ENCODE results near the gene IGFBP7.

Gene IGFBP7

DNA sequence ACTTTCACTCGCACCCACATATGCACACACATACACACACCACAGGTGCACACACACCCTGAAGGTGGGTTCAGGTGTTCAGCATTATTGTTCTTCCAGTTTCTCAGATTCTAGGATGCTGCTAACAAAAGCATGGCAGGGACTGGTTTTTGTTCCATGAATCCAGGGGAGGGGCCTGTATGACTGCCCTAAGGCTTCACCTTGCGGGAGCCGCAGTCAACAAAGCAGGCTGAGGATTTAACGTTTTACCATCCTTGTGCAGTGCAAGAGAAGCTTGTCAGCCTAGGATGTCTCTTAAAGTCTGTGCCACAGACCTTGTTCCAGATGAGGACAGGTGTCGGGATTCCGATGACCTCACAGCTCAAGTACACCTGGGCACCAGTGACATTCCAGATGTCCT is 69.7 kb downstream of the IGFBP7 start:
- DNase-seq (ENCODE audit: low read depth in 2 of 2): no peak

DNA sequence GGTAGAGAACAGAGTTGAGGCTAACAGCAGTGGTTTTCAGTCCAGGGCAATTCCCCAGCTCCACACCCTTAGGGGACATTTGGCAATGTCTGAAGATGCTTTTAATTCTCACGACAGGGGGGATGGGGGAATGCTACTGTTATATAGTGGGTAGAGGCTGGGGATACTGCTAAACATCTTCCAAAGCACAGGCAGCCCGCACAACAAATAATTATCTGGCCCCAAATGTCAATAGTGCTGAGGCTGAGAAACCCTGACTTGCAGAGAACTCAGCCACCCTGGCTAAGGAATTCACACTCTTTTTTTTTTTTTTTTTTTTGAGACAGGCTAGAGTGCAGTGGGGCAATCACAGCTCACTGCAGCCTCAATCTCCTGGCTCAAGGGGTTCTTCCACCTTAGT is 70.8 kb downstream of the IGFBP7 start:
- no peak for DNase-seq (ENCODE audit: low read depth in 2 of 2)

DNA sequence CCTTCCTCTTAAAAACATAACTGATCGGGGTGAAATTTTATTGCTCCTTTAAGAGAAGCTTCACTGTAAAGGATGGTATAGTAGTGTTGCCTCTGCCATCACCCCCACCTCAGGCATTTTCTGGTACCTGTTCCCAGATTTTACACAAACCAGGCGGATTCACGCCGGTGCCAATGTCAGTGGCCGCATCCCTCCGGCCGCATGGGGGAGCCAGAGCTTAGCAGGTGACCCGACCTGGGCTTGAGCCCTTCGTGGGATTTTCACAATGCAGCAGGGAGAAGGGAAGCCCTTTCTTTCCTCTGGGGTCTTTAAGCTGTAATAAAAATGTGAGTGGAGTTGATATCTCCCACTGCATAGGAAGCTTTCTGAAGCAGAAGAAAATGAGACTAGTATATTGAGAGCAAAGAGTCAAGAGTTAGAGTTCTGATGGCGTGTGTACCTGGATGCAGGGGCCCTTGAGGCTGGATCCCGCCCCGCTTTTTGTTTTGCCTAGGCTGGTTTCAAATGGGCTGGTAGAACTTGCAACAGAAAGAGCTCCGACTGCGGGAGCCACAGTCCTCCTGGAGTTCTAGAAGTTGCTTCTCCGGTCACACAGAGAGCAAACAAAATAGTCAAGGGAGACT is 72.1 kb downstream of the IGFBP7 start:
- DNase-seq (ENCODE audit: low read depth in 2 of 2): no peak

DNA sequence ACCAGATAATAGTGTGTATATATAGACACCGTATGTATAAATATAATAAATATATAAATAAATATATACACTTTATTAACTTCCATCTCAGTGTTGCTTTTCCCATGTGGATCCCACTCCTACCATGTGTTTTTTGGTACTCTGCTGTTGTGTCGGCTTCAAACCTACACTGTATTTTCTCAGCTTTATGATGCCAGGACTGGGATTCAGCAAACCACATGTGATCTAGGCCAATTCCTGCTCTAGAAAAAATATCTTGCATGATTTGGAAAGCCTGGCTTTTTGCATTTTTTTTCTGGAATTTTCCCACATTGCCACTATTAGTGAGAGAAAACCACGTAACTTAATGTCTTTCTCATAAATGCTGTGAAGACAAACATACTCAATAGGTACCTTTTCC is 75.7 kb downstream of the IGFBP7 start:
- no peak for DNase-seq (ENCODE audit: low read depth in 2 of 2)

- DNase-seq (ENCODE audit: low read depth in 2 of 2): no peak
These were observed 87.1 kb downstream of the IGFBP7 start for GRCh38 chr4:57023104-57023503.

DNA sequence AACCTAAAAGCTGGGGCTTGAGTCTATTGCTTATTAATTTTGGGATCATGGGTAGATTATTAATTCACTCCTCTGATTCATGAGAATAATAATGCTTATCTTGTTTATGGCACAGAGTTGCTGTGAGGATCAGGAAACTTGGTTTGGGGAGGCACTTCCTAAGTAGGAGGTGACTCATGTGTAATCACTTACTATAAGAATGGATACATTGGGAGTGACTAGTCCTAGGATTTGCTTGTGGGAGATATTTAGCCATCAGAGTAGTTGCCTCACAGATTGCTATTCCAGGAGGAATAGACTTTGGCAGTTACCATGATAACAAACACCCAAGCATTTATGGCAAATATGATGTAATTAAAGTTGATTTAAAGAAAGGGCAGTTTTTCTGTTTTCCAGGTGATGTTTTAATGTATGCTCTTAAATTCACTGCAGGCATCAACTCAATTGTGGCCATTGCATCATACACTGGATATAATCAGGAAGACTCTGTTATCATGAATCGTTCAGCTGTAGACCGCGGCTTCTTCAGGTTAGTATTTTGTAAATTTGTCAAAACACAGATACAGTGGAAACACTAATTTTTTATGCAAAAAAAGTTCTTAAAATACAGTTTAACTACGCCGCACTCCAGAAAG is 89.6 kb downstream of the IGFBP7 start:
- no peak for DNase-seq (ENCODE audit: low read depth in 2 of 2)

- DNase-seq (ENCODE audit: low read depth in 2 of 2): no peak
These were observed 91.2 kb downstream of the IGFBP7 start for GRCh38 chr4:57018980-57019379.

DNA sequence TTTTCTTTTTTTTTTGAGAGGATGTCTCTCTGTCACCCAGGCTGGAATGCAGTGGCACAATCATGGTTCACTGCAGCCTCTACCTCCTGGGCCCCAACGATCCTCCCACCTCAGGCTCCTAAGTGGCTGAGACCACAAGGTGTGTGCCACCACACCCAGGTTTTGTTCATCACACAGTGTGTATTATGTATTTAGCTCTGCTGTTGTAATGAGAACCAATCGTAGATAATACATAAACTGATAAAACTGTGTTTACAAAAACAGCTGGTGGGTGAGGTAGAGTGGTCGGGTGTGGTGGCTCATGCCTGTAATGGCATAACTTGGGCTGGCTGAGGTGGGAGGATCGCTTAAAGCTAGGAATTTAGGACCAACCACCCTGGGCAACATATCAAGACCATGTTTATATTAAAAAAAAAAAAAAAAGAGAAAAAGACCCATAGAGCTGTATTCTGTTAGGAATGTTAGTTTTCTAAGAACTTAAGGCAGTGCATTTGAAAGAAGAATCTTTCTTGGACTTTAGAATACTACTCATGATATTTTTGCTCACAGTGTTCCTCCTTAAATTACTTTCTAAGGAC is 96.6 kb downstream of the IGFBP7 start:
- DNase-seq (ENCODE audit: low read depth in 2 of 2): no peak

DNA sequence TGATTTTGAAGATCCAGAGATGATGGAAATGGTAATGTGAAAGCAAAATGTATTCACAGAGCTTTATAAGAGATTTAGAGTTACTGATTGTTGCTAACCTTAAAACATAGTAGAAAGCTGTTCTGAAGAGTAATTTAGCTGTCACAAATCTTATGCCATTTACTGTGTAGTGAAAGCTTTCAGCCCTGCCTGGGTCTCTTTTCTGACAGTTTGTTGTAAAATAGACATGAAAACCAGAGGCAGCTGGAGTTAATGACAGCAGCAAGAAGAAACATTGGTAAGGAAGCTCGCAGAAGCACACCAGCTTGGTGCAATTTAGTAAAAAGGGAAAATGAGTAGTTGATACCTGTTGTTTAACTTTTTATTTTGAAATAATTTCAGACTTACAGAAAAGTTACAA is 110.4 kb downstream of the IGFBP7 start:
- no peak for DNase-seq (ENCODE audit: low read depth in 2 of 2)

DNA sequence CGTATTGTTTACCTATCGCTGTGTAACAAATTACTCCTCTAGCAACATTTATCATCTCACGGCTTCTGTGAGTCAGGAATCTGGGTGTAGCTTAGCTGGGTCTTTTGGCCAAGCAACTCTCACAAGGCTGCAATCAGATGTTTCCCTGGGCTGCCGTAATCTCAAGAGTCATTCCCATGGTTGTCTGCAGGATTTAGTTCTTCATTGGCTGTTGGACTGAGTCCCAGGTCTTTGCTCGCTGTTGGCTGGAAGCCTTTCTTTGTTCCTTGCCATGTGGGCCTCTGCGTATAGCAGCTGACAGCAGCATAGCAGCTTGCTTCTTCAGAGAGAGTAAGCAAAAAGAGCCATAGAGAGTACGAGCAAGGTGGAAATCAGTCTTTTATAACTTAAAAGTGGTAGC is 114.7 kb downstream of the IGFBP7 start:
- DNase-seq (ENCODE audit: low read depth in 2 of 2): no peak

DNA sequence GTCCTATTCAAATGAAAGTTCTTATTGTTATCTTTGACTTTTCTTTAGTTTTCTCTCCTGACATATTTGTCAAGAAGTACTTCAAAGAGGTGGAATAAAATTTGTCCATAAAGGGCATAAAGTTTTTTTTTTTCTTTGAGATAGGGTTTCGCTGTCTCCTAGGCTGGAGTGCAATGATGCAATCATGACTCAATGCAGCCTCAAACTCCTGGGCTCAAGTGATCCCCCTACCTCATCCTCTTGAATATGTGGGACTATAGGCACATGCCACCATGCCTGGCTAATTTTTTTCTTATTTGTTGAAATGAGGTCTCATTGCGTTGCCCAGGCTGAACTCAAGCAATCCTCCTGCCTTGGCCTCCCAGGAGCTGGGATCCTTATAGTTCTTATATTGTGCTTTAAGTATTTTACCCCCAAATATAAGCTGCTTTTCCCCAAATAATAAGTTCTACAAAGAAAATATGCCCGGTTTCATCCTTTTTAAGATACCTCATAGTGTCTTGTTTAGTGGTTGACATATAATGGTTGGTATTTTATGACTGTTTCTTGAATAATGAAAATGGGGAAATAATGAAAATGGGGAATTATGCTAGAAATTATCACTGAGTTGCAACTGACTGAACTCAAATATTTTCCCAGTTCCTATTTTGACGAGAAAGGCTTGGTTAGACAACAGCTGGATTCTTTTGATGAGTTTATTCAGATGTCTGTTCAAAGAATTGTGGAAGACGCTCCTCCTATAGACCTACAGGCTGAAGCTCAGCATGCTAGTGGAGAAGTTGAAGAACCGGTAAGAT is 119.9 kb downstream of the IGFBP7 start:
- DNase-seq (ENCODE audit: low read depth in 2 of 2): no peak

GRCh38 chr4:56986952-56987351 is 123.2 kb downstream of the IGFBP7 start:
- no peak for DNase-seq (ENCODE audit: low read depth in 2 of 2)

- DNase-seq (ENCODE audit: low read depth in 2 of 2): no peak
These were observed 124.0 kb downstream of the IGFBP7 start for GRCh38 chr4:56986192-56986591.

- no peak for DNase-seq (ENCODE audit: low read depth in 2 of 2)
These were observed 128.4 kb downstream of the IGFBP7 start for GRCh38 chr4:56981795-56982201.
